GM23338 (cell line): ENCODE data around the gene CRISPLD2. TPM values are rescaled to one million over a fixed set of nuclear protein-coding genes. Genes with fewer than 3 reads are reported as not detected.

Experiments used
- ATAC-seq: fragments of 200-7000 bp; cut with Tn5 transposase; 3 replicates; pipeline ENCODE4 v1.9.1; 2020
- DNase-seq: peaks from one replicate; pipeline ENCODE4 v3.0.0-alpha.2; 2015; ENCODE audit warnings: low spot score
- H2AFZ ChIP-seq: fragments of 200-600 bp; sonication (generic); 2 replicates; pipeline ENCODE4 v1.8.0; 2016; ENCODE audit warnings: antibody characterized with exemption, mild to moderate bottlenecking, moderate library complexity
- H3F3A ChIP-seq: fragments of 200-600 bp; sonication (generic); replicated peaks from 2 replicates; pipeline ENCODE4 v1.8.0; 2017; ENCODE audit warnings: antibody characterized with exemption, mixed run types, low read depth
- H3K27ac ChIP-seq: fragments of 200-600 bp; sonication (generic); 2 replicates; pipeline ENCODE4 v1.6.1; 2016; ENCODE audit warnings: low read depth
- H3K27me3 ChIP-seq: fragments of 200-600 bp; sonication (generic); 2 replicates; pipeline ENCODE4 v1.8.0; 2016; ENCODE audit warnings: mild to moderate bottlenecking, mixed run types, moderate library complexity; ENCODE audit not compliant: insufficient read depth
- H3K36me3 ChIP-seq: fragments of 200-600 bp; sonication (generic); 2 replicates; pipeline ENCODE4 v1.8.0; 2016; ENCODE audit warnings: mild to moderate bottlenecking; ENCODE audit not compliant: insufficient read depth
- H3K4me1 ChIP-seq: fragments of 200-600 bp; sonication (generic); 2 replicates; pipeline ENCODE4 v1.8.0; 2016; ENCODE audit warnings: mild to moderate bottlenecking, moderate library complexity; ENCODE audit not compliant: insufficient read depth
- H3K4me2 ChIP-seq: fragments of 200-600 bp; sonication (generic); 2 replicates; pipeline ENCODE4 v1.7.1; 2017; ENCODE audit warnings: mixed run types
- H3K4me3 ChIP-seq: fragments of 200-600 bp; sonication (generic); 2 replicates; pipeline ENCODE4 v1.6.1; 2016; ENCODE audit warnings: mixed run types
- H3K79me2 ChIP-seq: fragments of 200-600 bp; sonication (generic); replicated peaks from 2 replicates; pipeline ENCODE4 v1.8.0; 2017; ENCODE audit warnings: mild to moderate bottlenecking; ENCODE audit not compliant: insufficient read depth
- H3K9me2 ChIP-seq: fragments of 200-600 bp; sonication (generic); 2 replicates; pipeline ENCODE4 v1.8.0; 2017; ENCODE audit not compliant: insufficient read depth
- H4K20me1 ChIP-seq: fragments of 200-600 bp; sonication (generic); replicated peaks from 2 replicates; pipeline ENCODE4 v1.8.0; 2017; ENCODE audit warnings: mild to moderate bottlenecking; ENCODE audit not compliant: insufficient read depth
- H3K27ac Mint-ChIP-seq: 2 replicates; pipeline ENCODE4 v1.8.0; 2020; ENCODE audit warnings: inconsistent platforms, mild to moderate bottlenecking, moderate library complexity, mixed read lengths
- H3K27me3 Mint-ChIP-seq: 3 replicates; pipeline ENCODE4 v1.8.0; 2022; ENCODE audit warnings: low read depth, mild to moderate bottlenecking, moderate library complexity, mixed read lengths, inconsistent platforms; ENCODE audit not compliant: insufficient read depth, poor library complexity
- H3K36me3 Mint-ChIP-seq: 3 replicates; pipeline ENCODE4 v1.8.0; 2021; ENCODE audit warnings: low read depth, mild to moderate bottlenecking, inconsistent platforms, moderate library complexity, mixed read lengths
- H3K4me1 Mint-ChIP-seq: 3 replicates; pipeline ENCODE4 v1.8.0; 2020; ENCODE audit warnings: mild to moderate bottlenecking, inconsistent platforms, mixed read lengths
- H3K4me3 Mint-ChIP-seq: 3 replicates; pipeline ENCODE4 v1.8.0; 2021; ENCODE audit warnings: moderate library complexity, mild to moderate bottlenecking, inconsistent platforms, mixed read lengths
- H3K9me3 Mint-ChIP-seq: 3 replicates; pipeline ENCODE4 v1.8.0; 2020; ENCODE audit warnings: moderate library complexity, mild to moderate bottlenecking, inconsistent platforms, mixed read lengths
- CREB1 ChIP-seq: fragments of 250-450 bp; sonication (Bioruptor Pico); IDR thresholded peaks from 2 replicates; pipeline ENCODE4 v1.5.0; 2020; ENCODE audit warnings: low read depth, mild to moderate bottlenecking, moderate library complexity
- CTCF ChIP-seq, 2 experiments: fragments of 200-600 bp in 1 of 2; sonication (generic) in 1 of 2; conservative IDR thresholded peaks; 2 replicates each; pipeline versions ENCODE4 v1.5.1 to v1.6.1; 2016 to 2017; ENCODE audit warnings: antibody characterized with exemption in 2 of 2, low read depth in 2 of 2, mild to moderate bottlenecking in 2 of 2, moderate library complexity in 1 of 2
- EZH2phosphoT487 ChIP-seq: fragments of 200-600 bp; sonication (generic); IDR thresholded peaks from one replicate; pipeline ENCODE4 v1.8.1; 2018; ENCODE audit warnings: antibody characterized with exemption; ENCODE audit not compliant: unreplicated experiment
- POLR2AphosphoS5 ChIP-seq: IDR thresholded peaks from 2 replicates; pipeline ENCODE4 v1.6.1; 2016; ENCODE audit warnings: antibody characterized with exemption, low read depth
- STAT1 ChIP-seq: IDR thresholded peaks from one replicate; pipeline ENCODE4 v1.6.1; 2016; ENCODE audit warnings: antibody characterized with exemption; ENCODE audit not compliant: unreplicated experiment
- ZNF114 ChIP-seq: fragments of 250-450 bp; sonication (Bioruptor Pico); IDR thresholded peaks from 2 replicates; pipeline ENCODE4 v1.5.0; 2020; ENCODE audit warnings: mild to moderate bottlenecking, moderate library complexity
- ZNF462 ChIP-seq: fragments of 250-450 bp; sonication (Bioruptor Pico); IDR thresholded peaks from 2 replicates; pipeline ENCODE4 v1.5.0; 2020; ENCODE audit warnings: mild to moderate bottlenecking, moderate library complexity
- polyA plus RNA-seq: library from polyadenylated mRNA; unstranded; fragments of >200 nt; fragmentation: Nextera tagmentation; extraction: Ambion mirVana; gene quantifications from 2 replicates; pipeline ENCODE4 v1.2.1, GENCODE V29; 2016
- total RNA-seq: library from RNA; depleted of rRNA; stranded (reverse); fragments of >200 nt; shearing (Covaris generic); gene quantifications from 2 replicates; pipeline ENCODE4 v1.2.3, GENCODE V29; 2014
- TF ChIP-seq, protein P1 (sequence below): IDR thresholded peaks from one replicate; pipeline ENCODE4 v1.6.1; 2018; ENCODE audit warnings: antibody characterized with exemption; ENCODE audit not compliant: unreplicated experiment

The CRISPLD2 gene
- total and polyA plus RNA-seq, 2 experiments from 2014 or later, result 2.6 to 8.3 TPM

DNA sequence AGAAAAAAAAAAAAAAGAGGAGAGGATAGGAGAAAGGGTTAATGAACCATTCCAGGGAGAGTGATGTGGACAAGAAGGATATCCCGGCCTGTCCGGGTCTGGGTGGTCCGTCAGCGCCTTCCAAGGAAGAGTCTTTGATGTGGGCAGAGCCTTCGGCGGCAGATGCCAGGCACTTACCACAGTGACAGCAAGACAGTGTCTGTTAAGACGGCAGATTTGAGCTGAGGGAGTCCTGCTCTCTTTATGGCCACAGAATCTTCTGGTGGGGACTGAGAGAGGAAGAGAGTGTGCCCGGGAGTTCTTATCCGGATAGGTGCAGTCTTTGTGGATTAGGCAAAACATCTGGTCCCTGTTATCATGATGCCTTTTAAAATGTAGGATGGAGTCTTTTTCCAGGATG, 96.4 kb downstream of the CRISPLD2 start (continued):
- TF ChIP-seq CTCF (conservative IDR thresholded peaks at IDR 0.05; ENCODE audit: low read depth in 2 of 2) (no peak), POLR2AphosphoS5 (no peak), STAT1 (no peak)

- Mint-ChIP-seq H3K4me1 (no peaks in the 10 kb centered on the region; the same call in 1 of the 3 replicates), H3K4me3 (no peak overlapping the region), H3K9me3 (no peaks in the 10 kb centered on the region), H3K27ac (no peak overlapping the region), H3K36me3 (no peaks in the 10 kb centered on the region), H3K27me3 (peaks cover 8% of the 10 kb centered on the region)
- Histone ChIP-seq H3K4me1 (no peaks in the 10 kb centered on the region), H3K4me2 (no peak overlapping the region), H4K20me1 (no peaks in the 10 kb centered on the region), H3K79me2 (no peaks in the 10 kb centered on the region), H3K27me3 (no peaks in the 10 kb centered on the region), H2AFZ (no peak overlapping the region), H3K9me2 (no peaks in the 10 kb centered on the region), H3F3A (no peaks in the 10 kb centered on the region), H3K4me3 (no peak overlapping the region), H3K36me3 (no peaks in the 10 kb centered on the region), H3K27ac (no peak overlapping the region)
- ATAC-seq (no peak), DNase-seq (no peak)
- TF ChIP-seq ZNF114 (CRISPR knock-in tag) (no peak), CREB1 (no peak), EZH2phosphoT487 (no peak), ZNF462 (CRISPR knock-in tag) (no peak)
- TF ChIP-seq, protein P1, sequence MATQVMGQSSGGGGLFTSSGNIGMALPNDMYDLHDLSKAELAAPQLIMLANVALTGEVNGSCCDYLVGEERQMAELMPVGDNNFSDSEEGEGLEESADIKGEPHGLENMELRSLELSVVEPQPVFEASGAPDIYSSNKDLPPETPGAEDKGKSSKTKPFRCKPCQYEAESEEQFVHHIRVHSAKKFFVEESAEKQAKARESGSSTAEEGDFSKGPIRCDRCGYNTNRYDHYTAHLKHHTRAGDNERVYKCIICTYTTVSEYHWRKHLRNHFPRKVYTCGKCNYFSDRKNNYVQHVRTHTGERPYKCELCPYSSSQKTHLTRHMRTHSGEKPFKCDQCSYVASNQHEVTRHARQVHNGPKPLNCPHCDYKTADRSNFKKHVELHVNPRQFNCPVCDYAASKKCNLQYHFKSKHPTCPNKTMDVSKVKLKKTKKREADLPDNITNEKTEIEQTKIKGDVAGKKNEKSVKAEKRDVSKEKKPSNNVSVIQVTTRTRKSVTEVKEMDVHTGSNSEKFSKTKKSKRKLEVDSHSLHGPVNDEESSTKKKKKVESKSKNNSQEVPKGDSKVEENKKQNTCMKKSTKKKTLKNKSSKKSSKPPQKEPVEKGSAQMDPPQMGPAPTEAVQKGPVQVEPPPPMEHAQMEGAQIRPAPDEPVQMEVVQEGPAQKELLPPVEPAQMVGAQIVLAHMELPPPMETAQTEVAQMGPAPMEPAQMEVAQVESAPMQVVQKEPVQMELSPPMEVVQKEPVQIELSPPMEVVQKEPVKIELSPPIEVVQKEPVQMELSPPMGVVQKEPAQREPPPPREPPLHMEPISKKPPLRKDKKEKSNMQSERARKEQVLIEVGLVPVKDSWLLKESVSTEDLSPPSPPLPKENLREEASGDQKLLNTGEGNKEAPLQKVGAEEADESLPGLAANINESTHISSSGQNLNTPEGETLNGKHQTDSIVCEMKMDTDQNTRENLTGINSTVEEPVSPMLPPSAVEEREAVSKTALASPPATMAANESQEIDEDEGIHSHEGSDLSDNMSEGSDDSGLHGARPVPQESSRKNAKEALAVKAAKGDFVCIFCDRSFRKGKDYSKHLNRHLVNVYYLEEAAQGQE, result no peak
Measured at GRCh38 chr16:84916850-84917249, 97.1 kb downstream of the CRISPLD2 start.
